Activated CD4-positive, alpha-beta memory T cell treated with anti-CD3 and anti-CD28 coated beads for 36 hours (primary cell): Measurements from ENCODE around the gene PRR23A. TPM values are rescaled to one million over a fixed set of nuclear protein-coding genes. Genes with fewer than 3 reads are reported as not detected.

Experiments used
- CTCF ChIA-PET: fragments of 350-600 bp; sonication (Branson Sonifier 250); formaldehyde crosslinking; loops from one replicate; lab custom pipeline; 2021; ENCODE audit warnings: antibody characterized with exemption, inconsistent platforms; lab: Charles Lee
- POLR2A ChIA-PET: fragments of 350-600 bp; sonication (Branson Sonifier 250); formaldehyde crosslinking; loops from one replicate; lab custom pipeline; 2021; ENCODE audit warnings: antibody characterized with exemption; lab: Charles Lee
- DNase-seq: peaks from one replicate; pipeline ENCODE4 v3.0.0-alpha.2; 2020
- H3K27ac Mint-ChIP-seq: one replicate; pipeline ENCODE4 v1.8.0; 2021; ENCODE audit warnings: mixed read lengths
- H3K27me3 Mint-ChIP-seq: one replicate; pipeline ENCODE4 v1.8.0; 2021; ENCODE audit warnings: mixed read lengths
- H3K36me3 Mint-ChIP-seq: one replicate; pipeline ENCODE4 v1.8.0; 2021; ENCODE audit warnings: mixed read lengths
- H3K4me1 Mint-ChIP-seq: one replicate; pipeline ENCODE4 v1.8.0; 2021; ENCODE audit warnings: low read depth, mixed read lengths
- H3K4me3 Mint-ChIP-seq: one replicate; pipeline ENCODE4 v1.8.0; 2021; ENCODE audit warnings: mild to moderate bottlenecking, mixed read lengths
- H3K9me3 Mint-ChIP-seq: one replicate; pipeline ENCODE4 v1.8.0; 2021; ENCODE audit warnings: mixed read lengths
- intact Hi-C: fragments of 100-400 bp; cut with micrococcal nuclease; formaldehyde crosslinking; loops from one replicate; pipeline ENCODE4 v1.15.1; 2023
- total RNA-seq, 2 experiments: library from RNA; stranded (reverse); gene quantifications; one replicate each; pipeline ENCODE4 v1.2.3, GENCODE V29; 2021

Gene PRR23A
- total RNA-seq, 2 experiments from 2014 or later = not detected

DNA sequence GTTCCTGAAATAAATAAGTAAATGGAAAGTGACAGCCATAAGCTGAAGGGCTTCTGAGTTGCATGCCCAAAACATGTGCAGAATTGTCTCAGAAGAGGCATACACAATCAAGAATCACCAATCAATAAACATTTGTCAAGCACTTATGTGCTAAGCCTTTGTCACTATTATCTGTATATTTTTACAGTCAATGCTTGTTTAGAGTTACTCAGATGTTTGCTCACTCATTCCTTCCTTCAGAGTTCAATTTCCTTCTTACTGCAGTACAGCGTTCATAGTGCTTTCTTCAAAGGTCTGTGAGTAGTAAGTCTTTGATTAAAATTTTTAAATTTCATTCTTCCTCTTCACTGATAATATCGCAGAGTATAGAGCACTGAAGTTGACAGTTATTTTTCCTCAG is 41.8 kb downstream of the PRR23A start:
- intact Hi-C loops = no loop called here
- CTCF ChIA-PET = interaction anchor here (1.1 kb wide), 2 partner anchors 28 to 41 kb away, joined by 3 to 5 read pairs; no protein-coding TSS in a partner anchor
- Mint-ChIP-seq H3K36me3 (peaks cover 6% of the 10 kb centered on the region), H3K4me1 (peaks cover 11% of the 10 kb centered on the region), H3K9me3 (peaks cover 13% of the 10 kb centered on the region), H3K4me3 (no peak overlapping the region), H3K27me3 (peaks cover 39% of the 10 kb centered on the region), H3K27ac (no peak overlapping the region)
- no peak for DNase-seq
- POLR2A ChIA-PET = no interaction called here

DNA sequence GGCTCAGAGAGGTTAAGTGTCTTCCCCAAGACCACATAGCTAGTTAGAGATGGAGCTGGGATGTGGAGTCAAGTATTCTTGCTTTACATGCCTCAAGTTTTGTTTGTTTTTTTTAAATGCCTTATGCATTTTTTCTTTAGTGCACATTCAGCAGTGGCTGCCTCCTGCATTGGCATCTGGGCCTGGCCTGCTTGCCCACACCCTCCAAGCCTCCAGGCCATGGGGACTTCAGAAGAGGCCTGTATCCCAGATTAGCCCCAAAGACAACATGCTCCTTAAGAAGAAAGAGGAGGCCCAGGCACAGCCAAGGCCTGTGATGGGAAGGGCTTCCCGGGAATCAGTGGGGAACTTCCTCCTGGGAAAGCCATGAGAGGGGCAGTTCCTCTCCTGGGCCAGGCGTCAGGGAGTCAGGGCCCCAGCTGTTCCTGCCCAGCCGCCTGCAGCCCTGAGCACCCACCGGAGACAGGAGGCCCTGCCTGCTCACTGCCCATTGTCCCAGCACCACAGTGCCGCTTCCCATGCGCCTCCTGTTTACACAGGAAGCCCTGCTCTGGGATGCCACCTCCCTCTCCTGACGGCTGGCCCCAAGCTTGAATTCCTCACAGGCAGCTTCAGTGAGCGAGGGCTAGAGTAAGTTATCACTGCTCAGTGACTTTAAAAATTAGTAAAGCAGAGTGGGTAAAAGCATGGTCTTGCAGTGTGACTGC is 43.1 kb downstream of the PRR23A start:
- peaks cover 44% of the 10 kb centered on the region for H3K27me3 Mint-ChIP-seq
- CTCF ChIA-PET = no interaction called here

DNA sequence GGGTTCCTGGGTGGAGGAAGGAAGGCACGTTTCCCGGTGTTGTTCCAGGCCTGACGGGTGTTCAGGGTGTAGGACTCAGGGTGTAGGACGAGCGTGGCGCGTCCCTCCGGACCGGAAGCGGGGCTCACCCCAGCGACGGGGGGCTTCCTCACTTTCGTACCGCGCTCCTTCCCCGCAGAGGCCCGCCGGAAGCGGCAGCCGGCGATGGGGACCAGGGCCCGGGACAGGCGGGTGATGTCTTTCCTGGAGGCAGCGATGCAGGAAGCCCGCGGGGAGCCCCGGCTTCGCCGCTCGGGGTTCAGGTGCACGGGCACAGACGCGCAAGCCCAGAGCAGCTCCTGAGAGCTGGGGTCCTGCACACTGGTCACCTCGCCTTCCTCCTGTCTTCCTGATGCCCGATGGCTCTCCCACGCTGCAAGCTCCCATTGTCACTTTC is 45.6 kb downstream of the PRR23A start:
- Mint-ChIP-seq H3K4me1 (peaks cover 11% of the 10 kb centered on the region), H3K9me3 (peaks cover 10% of the 10 kb centered on the region), H3K27ac (no peak overlapping the region), H3K36me3 (peaks cover 3% of the 10 kb centered on the region), H3K4me3 (no peak overlapping the region), H3K27me3 (peaks cover 44% of the 10 kb centered on the region)
- CTCF ChIA-PET = interaction anchor here (0.7 to 0.8 kb wide), 2 partner anchors 24 to 38 kb away, joined by 3 to 7 read pairs; no protein-coding TSS in a partner anchor
- intact Hi-C loops = loop anchor here (2.0 kb wide), 1 partner anchor 24 kb away; no protein-coding TSS in a partner anchor
- DNase-seq = no peak
- POLR2A ChIA-PET = no interaction called here

More for the DNA sequence above, 43.1 kb downstream of the PRR23A start:
- no peak for DNase-seq
- Mint-ChIP-seq H3K4me1 (peaks cover 11% of the 10 kb centered on the region), H3K36me3 (peaks cover 6% of the 10 kb centered on the region), H3K4me3 (no peak overlapping the region), H3K27ac (no peak overlapping the region), H3K9me3 (peaks cover 13% of the 10 kb centered on the region)
- POLR2A ChIA-PET = no interaction called here
- intact Hi-C loops = no loop called here

Other genes starting within 250 kb of the PRR23A start
- 10 to 100 TPM; 23.0 to 24.8 TPM for gene PIK3CB, start 171.3 kb downstream of the PRR23A start, total RNA-seq
- not detected for gene FOXL2, start 59.1 kb downstream of the PRR23A start, total RNA-seq
- gene FOXL2NB, start 59.1 kb downstream of the PRR23A start, total RNA-seq = not detected
- not detected for gene PRR23B, start 14.7 kb upstream of the PRR23A start, total RNA-seq
- not detected for gene PRR23C, start 38.6 kb upstream of the PRR23A start, total RNA-seq